NAMALWA (cell line): ENCODE data around the gene LRP6.
"Not testable (repeated sequence)": the region's sequence is repeated elsewhere in the genome, so short reads cannot be mapped to it uniquely, and the experiment has no call there.

Source experiments
- DNase-seq: peaks from one replicate; pipeline ENCODE4 v3.0.0-alpha.2; 2015; ENCODE audit warnings: low spot score

LRP6 gene

DNA sequence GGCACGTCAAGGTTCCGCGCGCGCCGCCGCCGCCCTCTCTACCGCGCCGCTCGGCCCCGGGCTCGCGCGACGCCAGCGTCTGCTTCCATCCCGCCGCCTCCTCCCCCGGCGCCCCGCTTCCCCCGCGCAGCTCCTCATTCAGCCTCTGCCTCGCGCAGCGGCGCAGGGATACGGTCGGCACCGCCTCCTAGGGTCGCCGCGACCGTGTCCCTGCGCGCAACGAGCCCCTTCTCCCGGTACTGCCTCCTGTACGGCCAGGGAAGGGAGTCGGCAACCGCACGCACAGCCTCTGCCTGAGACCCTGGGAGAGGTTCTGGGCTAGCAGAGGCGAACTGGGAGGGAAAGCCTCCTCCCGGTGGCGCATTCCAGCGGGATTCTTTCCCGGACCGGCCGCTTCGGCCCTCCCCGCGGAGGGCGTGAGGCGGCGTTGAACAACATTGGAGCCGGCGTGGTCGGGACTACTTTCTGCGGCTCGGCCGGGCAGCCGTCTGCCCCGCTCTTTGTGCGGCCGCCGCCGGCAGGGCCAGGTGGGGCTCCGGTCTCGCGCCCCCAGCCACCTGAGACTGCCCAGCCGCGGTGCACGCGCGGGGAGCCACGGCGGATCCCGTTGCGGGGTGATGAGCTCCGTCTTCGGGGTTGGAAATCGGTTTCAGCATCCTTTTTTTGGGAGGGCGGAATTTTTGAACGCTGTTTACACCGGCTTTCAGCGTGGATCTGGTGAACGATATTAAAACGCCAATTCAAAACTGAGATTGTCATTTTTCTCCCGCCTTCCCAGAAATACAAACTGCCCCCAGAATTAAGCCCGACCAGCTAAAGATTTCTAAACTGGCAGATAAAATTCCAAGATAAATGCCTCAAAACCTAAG lies at the start of gene LRP6:
TSS of gene LRP6 (minus strand) at position 172 of the 869 bp plus-strand sequence. CDS start 309 bp downstream, outside the sequence.
- DNase-seq = peak; percentile 77

GRCh38 chr12:12315838-12316237 lies 49.0 kb upstream of the LRP6 start:
- DNase-seq = no peak

- DNase-seq = not testable (repeated sequence)
These were observed 43.9 kb upstream of the LRP6 start for GRCh38 chr12:12310695-12311094.

DNA sequence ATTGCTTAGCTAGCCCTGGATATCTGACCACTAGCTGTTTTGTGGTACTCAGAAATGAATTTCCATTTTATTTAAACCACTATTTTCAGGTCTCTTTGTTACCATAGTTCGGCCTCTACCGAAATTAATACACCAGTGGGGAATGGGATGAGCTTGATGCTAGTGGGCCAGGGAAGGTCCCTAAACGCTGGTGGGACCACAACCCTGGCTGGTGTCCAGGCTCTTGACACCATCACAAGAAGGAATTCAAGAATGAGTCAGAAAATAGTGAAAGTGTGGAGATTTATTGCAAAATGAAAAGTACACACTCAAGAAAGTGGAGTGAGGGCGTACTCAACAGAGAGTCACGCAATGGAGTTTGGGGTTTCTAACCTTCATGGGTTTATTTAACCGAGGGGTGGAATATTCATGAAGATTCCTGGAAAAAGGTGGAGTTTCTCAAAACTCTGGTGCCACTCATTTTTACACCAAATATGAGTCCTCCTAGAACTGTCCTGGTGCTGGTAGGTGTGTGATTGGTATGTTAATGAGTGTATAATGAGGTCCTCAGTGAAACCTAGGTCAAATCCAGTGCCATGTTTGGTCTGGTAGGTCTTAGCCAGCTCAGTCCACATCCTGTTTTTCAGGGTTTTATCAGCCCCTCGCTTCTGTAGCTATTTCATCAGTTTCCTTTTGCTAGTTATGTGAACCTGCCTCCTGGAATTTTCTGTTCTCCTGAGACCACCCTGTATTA lies 38.9 kb upstream of the LRP6 start:
- no peak for DNase-seq

- DNase-seq = no peak
These were observed 36.1 kb upstream of the LRP6 start for GRCh38 chr12:12302976-12303375.

DNA sequence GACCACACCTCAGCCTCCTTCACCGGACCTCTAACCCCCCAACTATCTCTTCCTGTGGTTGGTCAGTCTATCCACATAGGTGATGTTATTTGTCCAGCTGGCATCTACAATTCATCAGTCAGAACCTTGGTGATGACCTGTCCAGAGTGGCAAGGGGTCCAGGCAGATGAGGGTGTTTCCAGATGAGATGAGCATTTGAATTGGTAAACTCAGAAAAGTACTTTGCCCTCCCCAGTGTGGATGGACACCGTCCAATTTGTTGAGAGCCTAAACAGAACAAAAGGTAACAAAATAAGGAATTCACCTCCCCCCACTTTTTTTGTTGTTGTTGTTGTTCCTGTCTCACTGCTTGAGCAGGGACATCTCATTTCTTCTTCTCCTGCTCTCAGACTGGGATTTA lies 34.3 kb upstream of the LRP6 start:
- no peak for DNase-seq

DNA sequence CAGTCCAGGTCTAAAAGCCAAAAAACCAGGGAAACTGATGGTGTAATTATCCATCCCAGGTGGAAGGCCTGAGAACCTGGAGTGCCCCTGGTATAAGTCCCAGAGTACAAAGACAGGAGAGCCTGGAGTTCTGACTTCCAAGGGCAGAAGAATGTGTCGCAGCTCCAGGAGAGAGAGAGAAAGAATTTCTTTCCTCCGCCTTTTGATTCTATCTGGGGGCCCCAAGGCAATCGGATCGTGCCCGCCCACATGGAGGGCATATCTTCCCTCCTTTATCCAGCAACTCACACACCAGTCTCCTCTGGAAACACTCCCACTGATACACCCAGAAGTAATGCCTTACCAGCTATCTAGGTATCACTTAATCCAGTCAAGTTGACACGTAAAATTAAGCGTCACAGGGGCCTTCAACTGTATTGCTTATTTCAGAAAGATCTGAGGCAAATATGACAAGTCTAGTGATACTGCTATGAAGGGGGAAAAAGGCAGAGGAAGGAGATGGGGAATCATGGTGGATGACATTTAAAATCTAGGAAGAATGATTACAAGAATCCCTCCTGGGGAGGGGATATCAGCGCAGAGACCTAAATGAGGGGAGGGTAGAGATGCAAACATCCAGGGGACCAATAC lies 30.5 kb upstream of the LRP6 start:
- DNase-seq = no peak

GRCh38 chr12:12294215-12295005 lies 27.6 kb upstream of the LRP6 start:
- DNase-seq = no peak

DNA sequence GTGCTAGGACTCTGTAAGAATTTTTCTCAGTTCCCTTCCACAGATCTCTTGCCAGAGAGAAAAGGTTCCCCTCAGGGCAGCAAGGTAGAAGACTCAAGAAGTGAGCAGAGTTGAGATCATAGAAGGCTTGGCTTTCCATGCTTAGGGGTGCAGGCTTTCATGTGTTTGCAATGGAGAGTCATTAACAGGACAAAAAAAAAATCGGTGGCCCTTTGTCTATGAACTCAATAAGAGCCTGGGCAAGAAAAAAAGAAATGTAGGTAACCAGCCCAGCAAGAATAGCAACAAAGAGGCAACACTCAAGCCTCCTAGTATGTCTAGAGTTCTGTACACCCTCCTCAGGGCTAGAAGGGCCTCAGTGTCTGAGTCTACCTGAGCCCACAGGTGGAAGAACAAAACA lies 23.4 kb upstream of the LRP6 start:
- DNase-seq = no peak

DNA sequence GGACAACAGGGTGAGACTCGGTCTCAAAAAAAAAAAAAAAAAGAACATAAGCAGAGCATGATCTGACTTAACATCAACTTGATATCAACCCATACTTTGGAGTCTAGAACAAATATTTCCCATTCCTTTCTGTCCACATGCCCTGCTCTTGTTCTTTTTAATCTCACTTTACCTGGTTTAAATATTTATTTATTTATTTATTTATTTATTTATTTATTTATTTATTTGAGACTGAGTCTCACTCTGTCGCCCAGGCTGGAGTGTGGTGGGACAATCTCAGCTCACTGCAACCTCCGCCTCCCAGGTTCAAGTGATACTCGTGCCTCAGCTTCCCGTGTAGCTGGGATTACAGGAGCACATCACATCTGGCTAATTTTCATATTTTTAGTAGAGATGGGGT lies 19.6 kb upstream of the LRP6 start:
- DNase-seq = no peak

GRCh38 chr12:12282761-12283425 lies 16.0 kb upstream of the LRP6 start:
- DNase-seq = no peak

DNA sequence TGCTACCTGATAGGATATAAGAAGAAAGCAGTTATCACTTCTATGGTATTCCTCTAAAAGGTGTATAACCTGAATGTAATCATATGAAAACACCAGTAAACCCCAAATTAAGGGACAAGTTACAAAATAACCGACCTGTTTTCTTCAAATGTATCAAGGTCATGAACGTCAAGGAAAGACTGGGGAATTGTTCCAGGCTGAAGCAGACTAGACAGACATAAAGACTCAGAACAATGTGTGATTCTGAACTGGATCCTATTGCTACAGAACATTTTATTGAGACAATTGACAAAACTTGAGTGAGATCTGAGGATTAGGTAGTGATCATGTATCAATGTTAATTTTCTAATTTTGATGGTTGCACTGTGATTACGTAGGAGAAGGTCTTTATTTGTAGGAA lies 15.4 kb upstream of the LRP6 start:
- no peak for DNase-seq

GRCh38 chr12:12281134-12281533 lies 14.3 kb upstream of the LRP6 start:
- DNase-seq = no peak

- no peak for DNase-seq
These were observed 12.1 kb upstream of the LRP6 start for GRCh38 chr12:12278899-12279298.

DNA sequence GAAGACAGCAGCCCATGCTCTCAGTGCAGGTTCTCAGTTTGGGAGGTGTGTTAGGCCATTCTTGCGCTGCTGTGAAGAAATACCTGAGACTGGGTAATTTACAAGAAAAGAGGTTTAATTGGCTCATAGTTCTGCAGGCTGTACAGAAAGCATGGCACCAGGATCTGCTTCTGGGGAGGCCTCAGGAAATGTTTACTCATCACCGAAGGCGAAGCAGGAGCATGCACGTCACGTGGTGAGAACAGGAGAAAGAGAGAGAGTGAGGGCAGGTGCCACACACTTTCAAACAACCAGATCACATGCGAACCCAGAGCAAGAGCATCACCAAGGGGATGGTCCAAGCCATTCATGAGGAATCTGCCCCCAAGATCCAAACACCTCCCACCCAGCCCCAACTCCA lies 9.0 kb upstream of the LRP6 start:
- DNase-seq = no peak

DNA sequence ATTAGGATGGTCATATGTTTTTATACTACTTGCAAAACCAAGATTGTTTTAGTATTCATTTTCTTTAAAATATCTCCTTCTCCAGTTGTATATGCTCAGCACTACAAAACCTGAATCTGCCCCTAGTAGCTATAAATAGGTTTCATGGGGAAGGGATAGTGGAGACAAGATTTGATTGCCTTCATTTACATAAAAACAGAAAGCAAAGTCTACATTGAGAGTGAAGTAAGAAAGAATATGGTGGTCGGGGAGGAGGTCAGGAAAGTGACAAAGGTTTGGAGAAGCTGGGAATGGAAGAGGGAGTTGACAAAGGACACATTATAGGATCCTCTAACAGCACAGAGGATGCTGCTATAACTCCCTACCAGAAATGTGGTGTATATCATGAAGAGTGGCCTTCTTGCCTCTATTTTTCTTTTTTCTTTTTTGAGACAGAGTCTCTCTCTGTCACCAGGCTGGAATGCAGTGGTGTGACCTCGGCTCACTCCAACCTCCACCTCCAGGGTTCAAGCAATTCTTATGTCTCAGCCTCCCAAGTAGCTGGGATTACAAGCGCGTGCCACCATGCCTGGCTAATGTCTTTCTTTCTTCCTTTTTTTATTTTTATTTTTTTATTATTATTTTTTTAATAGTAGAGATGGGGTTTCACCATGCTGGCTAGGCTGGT lies 6.6 kb upstream of the LRP6 start:
- DNase-seq = no peak

- DNase-seq = no peak
These were observed 6.0 kb upstream of the LRP6 start for GRCh38 chr12:12272869-12273268.

GRCh38 chr12:12270226-12270625 lies 3.4 kb upstream of the LRP6 start:
- DNase-seq = no peak

- DNase-seq = no peak
These were observed 927 bp upstream of the LRP6 start for GRCh38 chr12:12267742-12268200.

DNA sequence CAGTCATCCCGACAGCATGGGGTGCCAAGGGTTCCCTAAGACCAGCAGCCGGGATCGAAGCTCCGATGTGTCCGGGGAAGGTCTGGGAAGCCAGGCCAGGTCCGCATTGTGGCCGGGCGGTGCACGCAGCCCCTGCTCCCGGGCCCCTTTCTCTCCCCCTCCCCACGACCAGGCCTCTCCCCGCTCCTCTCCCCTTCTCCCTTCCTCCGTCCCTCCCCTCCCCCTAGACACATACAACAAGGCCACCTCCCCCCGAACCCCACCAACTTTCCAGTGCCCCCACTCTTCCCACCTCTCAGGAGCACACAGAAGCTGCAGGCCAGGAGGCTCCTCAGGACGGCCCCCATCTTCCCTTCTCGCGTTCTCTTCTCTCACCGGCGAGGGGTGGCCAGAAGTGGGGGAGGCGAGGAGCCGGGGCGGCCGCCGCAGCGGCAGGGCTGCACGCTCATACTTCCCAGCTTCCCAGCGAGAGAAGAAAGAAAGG lies 413 bp downstream of the LRP6 start:
- DNase-seq = no peak
